Stomach (tissue), 4 donors: Measurements from ENCODE around the gene HYAL1.

Source experiments
- EP300 ChIP-seq: sonication (generic); formaldehyde crosslinking; IDR thresholded peaks from one replicate; pipeline ENCODE4 v1.6.1; 2017; ENCODE audit warnings: antibody characterized with exemption
- POLR2A ChIP-seq, 4 donors: fragments of 450-650 bp; IDR thresholded peaks; one replicate each; pipeline ENCODE4 v1.6.1; 2016; ENCODE audit warnings: antibody characterized with exemption in 4 of 4, control low read depth in 2 of 4, mild to moderate bottlenecking in 1 of 4, moderate library complexity in 1 of 4
- POLR2AphosphoS5 ChIP-seq, 3 donors: sonication (generic); formaldehyde crosslinking; IDR thresholded peaks; one replicate each; pipeline ENCODE4 v1.6.1; 2016; ENCODE audit warnings: antibody characterized with exemption in 3 of 3
- TF ChIP-seq, protein P1 (sequence below), 7 experiments: fragments of 450-650 bp in 4 of 7; fragments of 200-600 bp in 3 of 7; sonication (generic) in 3 of 7; IDR thresholded peaks; one replicate each; pipeline ENCODE4 v1.5.1; 2016 to 2019; ENCODE audit warnings: antibody characterized with exemption in 7 of 7, control low read depth in 2 of 7, mild to moderate bottlenecking in 1 of 7

DNA sequence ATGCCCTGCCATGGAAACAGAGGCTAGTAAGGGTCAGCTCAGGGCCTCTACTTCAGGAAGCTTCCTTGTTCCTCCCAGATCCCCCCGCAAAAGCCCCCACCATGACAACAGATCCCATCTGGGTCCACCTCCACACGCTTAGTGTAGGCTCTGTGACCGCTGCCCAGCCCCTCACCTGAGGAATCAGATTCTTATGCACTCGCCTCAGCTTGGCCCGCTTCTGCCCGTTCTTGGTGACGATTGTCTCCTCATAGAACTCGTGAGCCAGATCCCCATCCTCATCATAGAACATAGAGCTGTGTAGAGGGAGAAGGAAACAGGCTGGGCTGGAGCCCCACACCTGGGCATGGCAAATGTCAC lies 22.8 kb upstream of the HYAL1 start:
- TF ChIP-seq, protein P1, sequence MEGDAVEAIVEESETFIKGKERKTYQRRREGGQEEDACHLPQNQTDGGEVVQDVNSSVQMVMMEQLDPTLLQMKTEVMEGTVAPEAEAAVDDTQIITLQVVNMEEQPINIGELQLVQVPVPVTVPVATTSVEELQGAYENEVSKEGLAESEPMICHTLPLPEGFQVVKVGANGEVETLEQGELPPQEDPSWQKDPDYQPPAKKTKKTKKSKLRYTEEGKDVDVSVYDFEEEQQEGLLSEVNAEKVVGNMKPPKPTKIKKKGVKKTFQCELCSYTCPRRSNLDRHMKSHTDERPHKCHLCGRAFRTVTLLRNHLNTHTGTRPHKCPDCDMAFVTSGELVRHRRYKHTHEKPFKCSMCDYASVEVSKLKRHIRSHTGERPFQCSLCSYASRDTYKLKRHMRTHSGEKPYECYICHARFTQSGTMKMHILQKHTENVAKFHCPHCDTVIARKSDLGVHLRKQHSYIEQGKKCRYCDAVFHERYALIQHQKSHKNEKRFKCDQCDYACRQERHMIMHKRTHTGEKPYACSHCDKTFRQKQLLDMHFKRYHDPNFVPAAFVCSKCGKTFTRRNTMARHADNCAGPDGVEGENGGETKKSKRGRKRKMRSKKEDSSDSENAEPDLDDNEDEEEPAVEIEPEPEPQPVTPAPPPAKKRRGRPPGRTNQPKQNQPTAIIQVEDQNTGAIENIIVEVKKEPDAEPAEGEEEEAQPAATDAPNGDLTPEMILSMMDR (IDR thresholded peaks at IDR 0.05): no peak
- TF ChIP-seq POLR2A (IDR thresholded peaks at IDR 0.05) (no peak), EP300 (no peak), POLR2AphosphoS5 (IDR thresholded peaks at IDR 0.05) (no peak)
